KG1 (cell line): ENCODE measurements around the gene UVSSA.
"Not testable (repeated sequence)": the region's sequence is repeated elsewhere in the genome, so short reads cannot be mapped to it uniquely, and the experiment has no call there.

Experiments used
- DNase-seq: peaks from one replicate; lab custom pipeline; 2025; lab: John Stamatoyannopoulos, UW

Gene UVSSA

GRCh38 chr4:1330761-1331590 lies 16.0 kb upstream of the UVSSA start:
- DNase-seq = no peak

DNA sequence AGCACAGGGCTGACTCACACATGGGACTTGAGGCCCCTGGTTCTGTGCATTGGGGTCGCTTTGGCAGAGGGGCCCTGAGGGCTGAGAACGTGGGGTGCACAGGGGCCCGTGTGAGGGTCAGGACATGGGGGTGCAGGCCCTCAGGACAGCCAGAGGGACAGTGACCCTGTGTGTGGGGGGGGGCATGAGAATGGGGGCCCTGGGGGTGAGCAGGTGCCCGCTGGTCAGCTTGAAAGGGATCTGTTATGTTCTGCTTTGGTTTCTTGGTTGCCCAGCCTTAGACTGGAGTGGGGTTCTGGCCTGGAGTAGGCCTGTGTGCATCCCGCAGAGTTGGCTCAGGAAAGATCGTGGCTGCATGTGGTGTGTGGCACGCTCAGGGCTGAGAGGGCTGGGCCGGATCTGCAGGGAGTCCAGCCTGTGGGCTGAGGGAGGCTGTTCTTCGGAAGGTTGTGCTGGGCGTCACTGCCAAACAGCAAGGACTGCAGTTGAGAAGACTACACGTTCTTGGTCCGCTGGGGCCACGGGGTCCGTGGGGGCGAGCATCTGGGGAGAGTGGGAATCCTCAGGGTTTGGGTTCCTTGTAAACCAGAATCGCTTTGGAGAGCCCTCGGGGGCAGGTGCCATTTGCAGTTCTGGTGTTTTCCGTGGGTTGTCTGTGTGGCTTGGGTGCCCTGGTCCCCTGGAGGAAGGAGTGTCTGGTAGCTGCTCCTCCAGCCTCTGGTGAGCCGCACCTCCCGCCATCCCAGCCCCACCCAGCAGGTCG lies 15.2 kb upstream of the UVSSA start:
- DNase-seq = no peak

- no peak for DNase-seq
These were observed 14.3 kb upstream of the UVSSA start for GRCh38 chr4:1332686-1333085.

DNA sequence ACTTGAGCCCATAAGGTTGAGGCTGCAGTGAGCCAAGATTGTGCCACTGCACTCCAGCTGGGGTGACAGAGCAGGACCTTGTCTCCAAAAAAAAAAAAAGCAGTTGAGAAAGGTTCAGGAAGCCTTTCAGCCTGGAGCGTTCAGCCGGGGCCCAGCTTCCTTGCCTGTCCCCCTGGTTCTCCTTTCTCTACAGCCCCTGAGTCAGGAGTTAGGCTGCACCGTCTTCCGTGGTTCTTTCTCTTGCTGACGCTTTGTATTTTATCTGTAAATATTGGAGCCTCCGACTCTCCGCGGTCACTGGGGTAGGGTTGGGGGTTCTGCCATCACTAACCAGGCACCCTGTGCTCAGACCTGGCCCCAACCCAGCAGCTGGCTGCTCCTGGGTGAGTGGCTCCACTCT lies 13.8 kb upstream of the UVSSA start:
- no peak for DNase-seq

DNA sequence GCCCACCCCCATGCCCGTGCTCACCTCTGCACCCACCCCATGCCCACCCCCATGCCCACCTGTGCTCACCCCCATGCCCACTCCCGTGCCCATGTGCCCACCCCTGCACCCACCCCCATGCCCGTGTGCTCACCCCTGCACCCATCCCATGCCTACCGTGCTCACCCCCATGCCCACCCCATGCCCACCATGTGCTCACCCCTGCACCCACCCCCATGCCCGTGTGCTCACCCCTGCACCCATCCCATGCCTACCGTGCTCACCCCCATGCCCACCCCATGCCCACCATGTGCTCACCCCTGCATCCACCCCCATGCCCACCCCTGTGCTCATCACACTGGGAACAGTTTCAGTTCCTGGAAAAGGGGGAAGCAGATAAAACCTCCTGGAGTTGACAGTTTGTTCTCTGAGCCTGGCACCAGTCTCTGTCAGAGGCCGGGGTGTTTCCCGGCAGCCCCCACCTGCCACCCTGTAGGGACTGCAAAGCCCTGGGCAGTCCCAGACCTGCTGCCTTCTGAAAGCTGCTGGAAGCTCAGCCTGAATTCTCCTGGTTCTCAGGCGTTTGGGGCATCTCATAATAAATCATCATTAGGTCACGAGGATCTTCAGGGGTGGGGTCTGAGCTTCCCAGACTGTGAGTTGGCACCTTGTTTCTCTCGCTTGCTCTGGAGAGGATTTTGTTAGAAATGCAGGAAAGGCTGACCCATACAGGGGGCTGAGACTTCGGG lies 13.0 kb upstream of the UVSSA start:
- not testable (repeated sequence) for DNase-seq

- no peak for DNase-seq
These were observed 12.5 kb upstream of the UVSSA start for GRCh38 chr4:1334579-1334895.

- DNase-seq = not testable (repeated sequence)
These were observed 11.7 kb upstream of the UVSSA start for GRCh38 chr4:1335193-1335883.

GRCh38 chr4:1336088-1336491 lies 10.9 kb upstream of the UVSSA start:
- DNase-seq = no peak

- DNase-seq = no peak
These were observed 9.6 kb upstream of the UVSSA start for GRCh38 chr4:1337376-1337831.

DNA sequence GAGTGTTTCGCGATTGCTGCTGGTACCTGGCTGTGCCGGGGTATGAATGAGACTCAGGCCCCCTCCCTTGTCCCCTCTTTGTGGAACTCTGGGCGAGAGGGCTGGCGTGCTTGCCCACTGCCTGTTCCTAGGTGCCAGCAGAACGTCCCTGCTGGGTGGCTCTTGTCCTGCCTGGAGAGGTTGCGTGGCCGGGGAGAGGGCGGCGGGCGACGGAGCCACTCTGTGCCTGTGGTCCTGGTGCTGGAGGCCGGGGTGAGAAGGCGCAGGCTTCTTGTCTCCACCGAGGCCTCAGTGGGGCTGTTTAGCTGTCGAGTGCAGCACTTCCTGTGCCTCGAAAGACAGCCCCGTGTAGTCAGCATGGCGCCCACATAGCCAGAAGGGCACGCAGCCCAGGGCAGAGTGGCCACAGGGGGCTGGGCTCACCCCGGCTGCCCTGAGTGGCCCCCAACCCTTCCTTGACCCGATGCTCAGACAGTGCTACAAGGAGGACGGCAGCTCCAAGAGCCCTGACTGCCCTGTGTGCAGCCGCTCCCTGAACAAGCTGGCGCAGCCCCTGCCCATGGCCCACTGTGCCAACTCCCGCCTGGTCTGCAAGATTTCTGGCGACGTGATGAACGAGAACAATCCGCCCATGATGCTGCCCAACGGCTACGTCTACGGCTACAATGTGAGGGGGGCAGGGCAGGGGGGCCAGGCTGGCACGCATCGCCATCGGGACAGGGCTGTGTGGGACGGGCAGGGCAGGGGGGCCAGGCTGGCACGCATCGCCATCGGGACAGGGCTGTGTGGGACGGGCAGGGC lies 8.9 kb upstream of the UVSSA start:
- DNase-seq = no peak

DNA sequence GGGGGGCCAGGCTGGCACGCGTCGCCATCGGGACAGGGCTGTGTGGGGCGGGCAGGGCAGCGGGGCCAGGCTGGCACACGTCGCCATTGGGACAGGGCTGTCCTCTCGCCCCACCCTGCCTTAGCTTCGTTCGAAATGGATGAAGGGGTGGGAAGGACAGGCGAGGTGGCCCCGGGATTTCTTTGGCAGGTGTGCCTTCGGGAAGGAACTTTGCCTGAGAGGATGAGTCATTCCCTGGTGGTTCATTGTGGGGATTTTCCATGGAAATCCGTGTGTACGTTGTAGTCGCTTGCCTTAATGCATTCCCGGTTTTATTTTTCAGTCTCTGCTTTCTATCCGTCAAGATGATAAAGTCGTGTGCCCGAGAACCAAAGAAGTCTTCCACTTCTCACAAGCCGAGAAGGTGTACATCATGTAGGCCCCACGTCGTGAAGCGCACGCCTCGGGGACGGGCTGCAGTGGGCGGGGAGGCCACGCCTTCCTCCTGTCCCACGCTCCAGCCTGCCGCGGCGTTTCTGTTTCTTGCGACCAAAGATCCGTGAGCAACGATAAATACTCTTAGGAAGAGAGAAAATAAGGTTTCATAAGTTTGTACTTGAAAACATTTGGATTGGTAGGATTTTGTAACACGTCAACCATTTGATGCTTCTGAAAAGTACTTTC lies 8.1 kb upstream of the UVSSA start:
- DNase-seq = no peak

DNA sequence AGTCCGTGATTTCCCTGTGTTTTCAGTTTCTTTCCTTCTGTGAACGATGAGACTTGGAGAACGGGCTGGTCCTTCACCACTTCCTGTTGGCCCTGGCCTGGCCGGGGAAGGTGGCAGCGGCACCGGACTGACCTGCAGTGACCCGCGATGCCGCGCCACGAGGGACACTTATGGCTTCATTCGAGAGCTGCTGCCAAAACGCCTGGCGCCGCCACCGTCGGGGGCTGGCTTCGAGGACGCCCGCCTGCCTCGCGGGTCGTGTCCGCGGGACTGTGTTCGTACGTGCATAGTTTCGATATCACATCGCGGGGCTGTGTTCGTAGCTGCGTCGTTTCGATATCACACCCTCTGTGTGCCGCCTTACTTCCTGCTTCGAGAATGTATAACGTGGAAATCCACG lies 7.5 kb upstream of the UVSSA start:
- DNase-seq = no peak

GRCh38 chr4:1340181-1340747 lies 6.7 kb upstream of the UVSSA start:
- no peak for DNase-seq

GRCh38 chr4:1340861-1341260 lies 6.1 kb upstream of the UVSSA start:
- DNase-seq = no peak

DNA sequence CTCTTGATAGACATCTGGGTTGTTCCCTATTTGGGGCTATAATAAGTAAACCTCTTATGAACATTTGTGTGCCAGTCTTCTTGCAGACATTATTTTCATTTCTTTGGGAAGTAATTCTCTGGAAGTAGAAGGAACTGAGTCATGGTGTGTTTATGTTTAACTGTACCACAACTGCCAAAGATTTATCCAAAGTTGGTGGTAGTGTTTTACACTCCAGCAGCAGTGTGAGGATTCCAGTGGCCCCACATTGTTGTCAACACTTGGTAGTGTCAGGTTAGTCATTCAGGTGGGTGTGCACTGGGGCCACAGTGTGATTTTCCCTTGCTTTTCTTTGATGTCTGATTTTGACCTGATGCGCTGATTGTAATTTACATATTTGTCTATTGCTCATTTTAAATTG lies 5.0 kb upstream of the UVSSA start:
- no peak for DNase-seq

DNA sequence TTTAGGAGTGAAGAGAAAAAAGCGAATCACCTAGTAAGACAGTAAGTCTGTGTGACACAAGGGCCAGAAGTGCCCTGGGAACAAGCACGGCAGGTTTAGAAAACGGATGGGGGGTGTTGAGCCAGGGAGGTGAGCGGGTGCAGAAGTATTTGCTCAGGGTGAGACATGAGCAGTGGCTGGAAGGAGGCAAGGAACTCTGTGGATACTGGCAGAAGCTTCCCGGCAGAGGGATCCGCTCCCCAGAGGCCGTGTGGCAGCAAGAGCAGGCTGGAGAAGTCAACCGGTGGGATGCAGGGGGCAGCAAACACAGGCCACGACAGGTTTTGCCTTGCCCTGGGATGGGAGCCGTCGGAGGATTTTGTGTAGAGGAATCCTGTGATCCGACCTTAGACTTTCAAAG lies 2.3 kb upstream of the UVSSA start:
- no peak for DNase-seq

DNA sequence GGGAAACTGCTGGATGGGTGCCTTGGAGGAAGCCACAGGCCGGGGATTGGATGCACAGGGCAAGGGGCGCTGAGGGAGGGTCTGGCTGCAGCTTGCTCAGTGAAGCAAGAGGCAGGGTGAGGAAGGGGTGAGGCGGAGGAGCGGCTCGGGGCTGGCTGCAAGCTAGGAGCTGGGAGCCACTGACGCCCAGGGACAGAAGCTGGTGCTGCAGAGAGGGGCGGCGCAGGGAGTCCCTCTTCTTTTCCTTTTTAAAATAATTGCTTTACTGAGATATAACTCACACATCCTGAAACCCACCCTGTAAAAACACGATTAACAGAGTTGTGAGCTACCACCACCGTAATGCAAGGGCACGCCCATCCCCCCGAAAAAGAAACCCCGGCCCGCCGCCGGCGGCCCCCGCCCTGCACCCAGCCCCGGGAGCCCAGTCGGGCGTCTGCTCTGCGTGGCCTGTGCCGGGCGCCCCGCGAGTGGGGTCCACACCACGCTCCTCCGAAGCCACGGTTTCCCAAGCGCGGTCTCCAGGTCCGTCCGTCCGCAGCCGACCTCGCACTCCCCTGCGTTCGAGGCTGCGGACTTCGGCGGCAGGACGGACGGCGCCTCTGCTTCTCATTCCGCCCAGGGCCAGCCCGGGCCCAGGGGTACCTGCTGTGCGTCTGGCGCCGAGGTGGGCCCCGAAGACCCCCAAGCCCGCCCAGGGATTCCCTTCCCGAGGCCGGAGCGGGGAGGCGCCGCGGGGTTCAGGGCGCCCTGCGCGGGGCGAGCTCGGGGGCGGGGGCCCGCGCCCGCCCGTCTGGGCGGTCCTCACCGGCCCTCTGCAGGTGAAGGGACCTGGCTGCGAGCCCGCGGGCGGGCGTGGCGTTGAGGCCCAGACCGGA lies 866 bp upstream of the UVSSA start:
- peak; percentile 68 for DNase-seq

DNA sequence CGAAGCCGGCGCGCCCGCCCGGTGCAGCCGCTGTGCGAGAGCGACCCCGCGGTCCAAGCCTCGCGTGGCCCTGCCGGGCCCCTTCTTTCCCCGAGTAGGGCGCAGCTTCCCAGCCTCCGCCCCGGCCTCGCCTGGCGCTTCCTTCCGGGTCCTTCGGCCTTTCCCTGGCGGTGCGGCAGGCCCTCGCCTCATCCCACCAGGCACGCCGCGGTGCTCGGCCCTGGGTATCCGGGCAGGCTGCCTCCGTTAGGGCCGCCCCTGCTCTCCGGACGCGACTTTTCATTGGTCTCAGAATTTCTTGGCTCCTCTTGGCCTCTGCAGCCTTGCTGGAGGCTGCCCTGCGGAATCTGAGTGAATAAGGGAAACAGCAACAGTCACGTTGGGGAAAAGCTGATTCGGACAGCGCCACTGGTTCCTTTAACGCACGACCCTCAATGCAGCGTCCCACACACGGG lies 429 bp downstream of the UVSSA start:
- DNase-seq = peak; percentile 24

DNA sequence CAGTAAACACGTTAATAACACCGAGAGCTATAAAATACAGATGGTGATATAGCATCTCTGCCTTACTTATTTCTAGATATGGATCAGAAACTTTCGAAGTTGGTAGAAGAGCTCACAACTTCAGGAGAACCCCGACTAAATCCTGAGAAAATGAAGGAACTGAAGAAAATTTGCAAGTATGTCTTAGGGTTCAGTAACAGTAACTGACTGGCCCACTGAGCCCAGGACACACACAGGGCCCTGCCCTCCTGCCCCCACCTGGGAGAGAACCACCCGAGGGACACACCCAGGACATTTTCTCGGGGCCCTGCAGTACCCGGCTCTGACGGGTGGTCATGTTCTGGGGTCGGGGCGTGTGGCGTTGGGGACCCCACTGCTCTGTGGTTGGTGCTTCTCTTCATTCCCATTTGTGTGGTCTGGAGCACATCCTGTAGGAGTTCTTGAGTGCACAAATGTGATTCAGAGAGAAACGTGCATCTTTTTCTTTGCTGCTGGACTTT lies 1.1 kb downstream of the UVSSA start:
- no peak for DNase-seq
